H1 (cell line): ENCODE measurements around the gene ACTR8.

Source experiments
- FOSL1 ChIP-seq: IDR thresholded peaks from 2 replicates; pipeline ENCODE4 v1.6.1; 2011; ENCODE audit warnings: mild to moderate bottlenecking, low read depth, low read length, moderate library complexity; ENCODE audit not compliant: insufficient read depth
- GABPA ChIP-seq: IDR thresholded peaks from 2 replicates; pipeline ENCODE4 v1.6.1; 2011; ENCODE audit warnings: mild to moderate bottlenecking, low read length, moderate library complexity, borderline replicate concordance; ENCODE audit not compliant: insufficient read depth
- JUND ChIP-seq: IDR thresholded peaks from 2 replicates; pipeline ENCODE4 v1.6.1; 2011; ENCODE audit warnings: mild to moderate bottlenecking, improper control_type of control experiment, low read length
- SP2 ChIP-seq: IDR thresholded peaks from 2 replicates; pipeline ENCODE4 v1.6.1; 2012; ENCODE audit warnings: mild to moderate bottlenecking, low read length, inconsistent platforms
- TF ChIP-seq, protein P1 (sequence below), 3 experiments: IDR thresholded peaks; 1 replicate in 2 of 3; 2 replicates in 1 of 3; pipeline versions ENCODE4 v1.5.1 to v1.6.1; 2011; ENCODE audit warnings: low read length in 3 of 3, mild to moderate bottlenecking in 3 of 3, inconsistent platforms in 2 of 3, low read depth in 1 of 3, moderate library complexity in 1 of 3; ENCODE audit not compliant: insufficient read depth in 1 of 3; ENCODE audit errors: control extremely low read depth in 1 of 3

DNA sequence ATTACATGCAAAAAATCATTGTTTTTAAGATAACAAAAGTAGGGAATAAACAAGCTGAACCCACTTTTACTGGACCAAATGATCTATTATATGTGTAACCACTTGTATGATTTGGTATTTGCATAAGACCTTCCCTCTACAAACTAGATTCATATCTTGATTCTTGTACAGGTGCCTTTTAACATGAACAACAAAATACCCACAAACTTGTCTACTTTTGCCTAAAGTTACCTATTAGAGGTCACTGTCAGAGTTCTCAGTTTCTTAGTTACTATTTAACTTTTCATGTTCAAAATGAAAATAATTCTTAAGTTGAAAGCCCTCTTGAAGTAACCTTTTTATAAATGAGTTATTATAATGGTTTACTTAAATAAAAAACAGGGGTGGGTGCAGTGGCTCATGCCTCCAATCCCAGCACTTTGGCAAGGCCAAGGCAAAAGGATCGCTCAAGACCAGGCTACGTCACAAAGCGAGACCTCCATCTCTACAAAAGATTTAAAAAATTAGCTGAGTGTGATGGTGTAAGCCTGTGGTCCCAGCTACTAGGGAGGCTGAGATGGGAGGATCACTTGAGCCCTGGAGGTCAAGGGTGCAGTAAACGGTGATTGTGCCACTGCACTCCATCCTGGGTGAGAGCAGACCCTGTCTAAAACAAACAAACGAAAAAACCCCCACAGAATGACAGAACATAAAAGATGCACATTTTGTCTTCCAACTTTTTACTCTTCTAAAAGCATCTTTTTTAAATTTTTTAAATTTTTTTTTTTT lies 16.0 kb downstream of the ACTR8 start:
- TF ChIP-seq, protein P1, sequence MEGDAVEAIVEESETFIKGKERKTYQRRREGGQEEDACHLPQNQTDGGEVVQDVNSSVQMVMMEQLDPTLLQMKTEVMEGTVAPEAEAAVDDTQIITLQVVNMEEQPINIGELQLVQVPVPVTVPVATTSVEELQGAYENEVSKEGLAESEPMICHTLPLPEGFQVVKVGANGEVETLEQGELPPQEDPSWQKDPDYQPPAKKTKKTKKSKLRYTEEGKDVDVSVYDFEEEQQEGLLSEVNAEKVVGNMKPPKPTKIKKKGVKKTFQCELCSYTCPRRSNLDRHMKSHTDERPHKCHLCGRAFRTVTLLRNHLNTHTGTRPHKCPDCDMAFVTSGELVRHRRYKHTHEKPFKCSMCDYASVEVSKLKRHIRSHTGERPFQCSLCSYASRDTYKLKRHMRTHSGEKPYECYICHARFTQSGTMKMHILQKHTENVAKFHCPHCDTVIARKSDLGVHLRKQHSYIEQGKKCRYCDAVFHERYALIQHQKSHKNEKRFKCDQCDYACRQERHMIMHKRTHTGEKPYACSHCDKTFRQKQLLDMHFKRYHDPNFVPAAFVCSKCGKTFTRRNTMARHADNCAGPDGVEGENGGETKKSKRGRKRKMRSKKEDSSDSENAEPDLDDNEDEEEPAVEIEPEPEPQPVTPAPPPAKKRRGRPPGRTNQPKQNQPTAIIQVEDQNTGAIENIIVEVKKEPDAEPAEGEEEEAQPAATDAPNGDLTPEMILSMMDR (IDR thresholded peaks at IDR 0.05; ENCODE audit: control extremely low read depth in 1 of 3, insufficient read depth in 1 of 3, low read depth in 1 of 3, low read length in 3 of 3) = no peak
- TF ChIP-seq JUND = no peak
- no peak for TF ChIP-seq FOSL1
- TF ChIP-seq GABPA = no peak
- no peak for TF ChIP-seq SP2
